ENCODE measurements around the gene KRT84. TPM values are rescaled to one million over a fixed set of nuclear protein-coding genes. Genes with fewer than 3 reads are reported as not detected.

Gene KRT84
- total RNA-seq, 1 donor: not detected

GRCh38 chr12:52377266-52377665, 8.2 kb downstream of the KRT84 start:
- peaks cover 23% of the 10 kb centered on the region for H3K27me3 ChIP-seq (ENCODE audit: insufficient read depth, low read length)
- no peak for DNase-seq (ENCODE audit: insufficient read length, low spot score, missing footprints)
- H3K4me3 ChIP-seq (ENCODE audit: insufficient read depth, low read length): no peak overlapping the region
- no peaks in the 10 kb centered on the region for H3K79me2 ChIP-seq (ENCODE audit: insufficient read depth, low read length)
- no peaks in the 10 kb centered on the region for H4K20me1 ChIP-seq (ENCODE audit: insufficient read depth, low read length)
- H2AFZ ChIP-seq (ENCODE audit: low read length): no peak overlapping the region
- no peak overlapping the region for H3K4me2 ChIP-seq (ENCODE audit: insufficient read depth, low read length)
- H3K9me3 ChIP-seq (ENCODE audit: low read depth, low read length): no peaks in the 10 kb centered on the region
- no peaks in the 10 kb centered on the region for H3K4me1 ChIP-seq (ENCODE audit: insufficient read depth, low read length)
- TF ChIP-seq CTCF (IDR thresholded peaks at IDR 0.05; ENCODE audit: extremely low read depth, low read depth, low read length): no peak
- H3K27ac ChIP-seq (ENCODE audit: low read depth, low read length): no peak overlapping the region
- H3K36me3 ChIP-seq (ENCODE audit: insufficient read depth, low read length): no peaks in the 10 kb centered on the region

- peaks cover 9% of the 10 kb centered on the region for H3K4me1 ChIP-seq (ENCODE audit: insufficient read depth, low read length)
- no peaks in the 10 kb centered on the region for H3K9me3 ChIP-seq (ENCODE audit: low read depth, low read length)
- no peaks in the 10 kb centered on the region for H3K36me3 ChIP-seq (ENCODE audit: insufficient read depth, low read length)
- H3K4me2 ChIP-seq (ENCODE audit: insufficient read depth, low read length): no peak overlapping the region
- peak; percentile 98 for DNase-seq (ENCODE audit: insufficient read length, low spot score, missing footprints)
- H3K4me3 ChIP-seq (ENCODE audit: insufficient read depth, low read length): no peak overlapping the region
- no peaks in the 10 kb centered on the region for H4K20me1 ChIP-seq (ENCODE audit: insufficient read depth, low read length)
- H3K27me3 ChIP-seq (ENCODE audit: insufficient read depth, low read length): peaks cover 20% of the 10 kb centered on the region
- H2AFZ ChIP-seq (ENCODE audit: low read length): no peak overlapping the region
- no peak overlapping the region for H3K27ac ChIP-seq (ENCODE audit: low read depth, low read length)
- H3K79me2 ChIP-seq (ENCODE audit: insufficient read depth, low read length): no peaks in the 10 kb centered on the region
- peak; percentile 94 for TF ChIP-seq CTCF (IDR thresholded peaks at IDR 0.05; ENCODE audit: extremely low read depth, low read depth, low read length)
Measured at GRCh38 chr12:52372216-52373154, 13.0 kb downstream of the KRT84 start.

- Histone ChIP-seq H3K9me3 (ENCODE audit: low read depth, low read length) (no peaks in the 10 kb centered on the region), H3K27me3 (ENCODE audit: insufficient read depth, low read length) (peaks cover 20% of the 10 kb centered on the region), H3K27ac (ENCODE audit: low read depth, low read length) (no peak overlapping the region), H4K20me1 (ENCODE audit: insufficient read depth, low read length) (no peaks in the 10 kb centered on the region), H3K79me2 (ENCODE audit: insufficient read depth, low read length) (no peaks in the 10 kb centered on the region), H3K4me1 (ENCODE audit: insufficient read depth, low read length) (peaks cover 9% of the 10 kb centered on the region), H2AFZ (ENCODE audit: low read length) (peak overlapping the region; percentile 76), H3K36me3 (ENCODE audit: insufficient read depth, low read length) (no peaks in the 10 kb centered on the region), H3K4me2 (ENCODE audit: insufficient read depth, low read length) (peak overlapping the region; percentile 43), H3K4me3 (ENCODE audit: insufficient read depth, low read length) (no peak overlapping the region)
- no peak for TF ChIP-seq CTCF (IDR thresholded peaks at IDR 0.05; ENCODE audit: extremely low read depth, low read depth, low read length)
- DNase-seq (ENCODE audit: insufficient read length, low spot score, missing footprints): peak; percentile 29
Measured at GRCh38 chr12:52371716-52372115, 13.7 kb downstream of the KRT84 start.

GRCh38 chr12:52370926-52371608, 14.4 kb downstream of the KRT84 start:
- Histone ChIP-seq H3K4me3 (ENCODE audit: insufficient read depth, low read length) (no peak overlapping the region), H3K27ac (ENCODE audit: low read depth, low read length) (peak overlapping the region; percentile 8), H3K9me3 (ENCODE audit: low read depth, low read length) (no peaks in the 10 kb centered on the region), H2AFZ (ENCODE audit: low read length) (peak overlapping the region; percentile 76), H3K79me2 (ENCODE audit: insufficient read depth, low read length) (no peaks in the 10 kb centered on the region), H4K20me1 (ENCODE audit: insufficient read depth, low read length) (no peaks in the 10 kb centered on the region), H3K4me1 (ENCODE audit: insufficient read depth, low read length) (peaks cover 9% of the 10 kb centered on the region), H3K4me2 (ENCODE audit: insufficient read depth, low read length) (peak overlapping the region; percentile 43), H3K36me3 (ENCODE audit: insufficient read depth, low read length) (no peaks in the 10 kb centered on the region), H3K27me3 (ENCODE audit: insufficient read depth, low read length) (peaks cover 18% of the 10 kb centered on the region)
- no peak for TF ChIP-seq CTCF (IDR thresholded peaks at IDR 0.05; ENCODE audit: extremely low read depth, low read depth, low read length)
- DNase-seq (ENCODE audit: insufficient read length, low spot score, missing footprints): peak; percentile 97
